D721Med (cell line): ENCODE results near the gene PALM.

Experiments used
- DNase-seq: peaks from one replicate; pipeline ENCODE4 v3.0.0; 2011; ENCODE audit warnings: low spot score; ENCODE audit not compliant: insufficient read length
- FAIRE-seq: peaks from 2 replicates; lab custom pipeline; 2011; peaks lifted over from hg19 to GRCh38; lab: Jason Lieb, UNC
- TF ChIP-seq, protein P1 (sequence below): IDR thresholded peaks from 2 replicates; pipeline ENCODE4 v1.5.1; 2012; ENCODE audit warnings: mild to moderate bottlenecking, control low read depth; ENCODE audit not compliant: insufficient read depth; ENCODE audit errors: missing control alignments

Gene PALM

GRCh38 chr19:782185-782877, 73.6 kb downstream of the PALM start:
- FAIRE-seq (no peak), DNase-seq (no peak)

DNA sequence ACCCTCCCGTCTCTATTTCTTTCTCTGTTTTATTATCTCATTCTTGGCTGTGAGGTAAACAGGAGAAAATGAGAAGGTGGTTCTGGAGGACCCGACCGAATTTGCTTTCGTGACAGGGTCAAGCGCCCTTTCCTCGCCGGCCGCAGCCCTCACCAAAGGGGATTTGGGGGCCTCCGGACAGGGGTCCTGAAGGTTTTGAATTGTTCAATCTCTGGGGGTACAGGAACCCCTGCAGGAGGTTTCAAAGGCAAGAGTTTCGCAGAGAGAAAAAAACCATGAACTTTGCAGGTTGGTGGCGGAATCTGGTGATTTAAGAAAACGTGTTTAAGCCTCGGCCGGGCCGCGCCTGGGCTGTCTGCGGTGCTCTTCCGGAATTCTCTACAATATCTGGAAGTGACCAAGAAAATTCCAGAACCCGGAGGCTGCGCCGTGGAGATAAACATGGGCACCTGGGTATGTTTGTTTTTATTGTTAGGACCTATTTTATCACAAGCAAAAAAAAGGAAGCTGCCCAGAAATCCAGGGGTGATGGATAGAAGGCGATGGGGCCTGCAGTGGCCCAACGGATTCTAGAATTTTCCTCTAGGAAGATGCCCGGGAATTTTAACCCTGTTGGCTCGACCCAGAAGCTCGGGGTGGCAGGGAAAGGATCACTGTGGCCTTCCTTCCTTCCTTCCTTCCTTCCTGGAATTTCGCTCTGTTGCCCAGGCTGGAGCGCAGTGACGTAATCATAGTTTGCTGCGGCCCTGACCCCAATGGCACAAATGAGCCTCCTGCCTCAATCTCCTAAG, 74.3 kb downstream of the PALM start:
- no peak for FAIRE-seq
- TF ChIP-seq, protein P1, sequence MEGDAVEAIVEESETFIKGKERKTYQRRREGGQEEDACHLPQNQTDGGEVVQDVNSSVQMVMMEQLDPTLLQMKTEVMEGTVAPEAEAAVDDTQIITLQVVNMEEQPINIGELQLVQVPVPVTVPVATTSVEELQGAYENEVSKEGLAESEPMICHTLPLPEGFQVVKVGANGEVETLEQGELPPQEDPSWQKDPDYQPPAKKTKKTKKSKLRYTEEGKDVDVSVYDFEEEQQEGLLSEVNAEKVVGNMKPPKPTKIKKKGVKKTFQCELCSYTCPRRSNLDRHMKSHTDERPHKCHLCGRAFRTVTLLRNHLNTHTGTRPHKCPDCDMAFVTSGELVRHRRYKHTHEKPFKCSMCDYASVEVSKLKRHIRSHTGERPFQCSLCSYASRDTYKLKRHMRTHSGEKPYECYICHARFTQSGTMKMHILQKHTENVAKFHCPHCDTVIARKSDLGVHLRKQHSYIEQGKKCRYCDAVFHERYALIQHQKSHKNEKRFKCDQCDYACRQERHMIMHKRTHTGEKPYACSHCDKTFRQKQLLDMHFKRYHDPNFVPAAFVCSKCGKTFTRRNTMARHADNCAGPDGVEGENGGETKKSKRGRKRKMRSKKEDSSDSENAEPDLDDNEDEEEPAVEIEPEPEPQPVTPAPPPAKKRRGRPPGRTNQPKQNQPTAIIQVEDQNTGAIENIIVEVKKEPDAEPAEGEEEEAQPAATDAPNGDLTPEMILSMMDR = no peak

More at GRCh38 chr19:782185-782877, 73.6 kb downstream of the PALM start:
- TF ChIP-seq, protein P1 = no peak

DNA sequence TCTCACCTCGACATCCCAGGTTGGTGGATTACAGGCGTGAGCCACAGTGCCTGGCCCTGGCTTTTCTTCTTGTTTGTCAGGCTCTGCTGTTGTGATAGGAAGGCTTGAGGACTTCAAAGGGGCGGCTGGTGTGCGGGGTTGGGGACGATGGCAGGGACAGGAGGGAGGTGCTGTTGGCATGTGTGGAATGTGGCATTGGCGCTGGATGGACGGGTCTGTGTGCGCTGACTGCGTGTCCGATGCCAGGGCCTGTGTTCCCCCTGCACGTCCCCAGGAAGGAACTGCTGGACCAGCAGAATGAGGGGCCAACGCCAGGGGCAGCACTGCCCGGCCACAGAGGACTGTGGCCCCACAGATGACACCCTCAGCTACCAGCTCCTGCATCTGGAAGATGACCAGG, 75.8 kb downstream of the PALM start:
- FAIRE-seq = no peak
- no peak for DNase-seq
- TF ChIP-seq, protein P1 = no peak

More for the DNA sequence above, 74.3 kb downstream of the PALM start:
- DNase-seq = no peak

DNA sequence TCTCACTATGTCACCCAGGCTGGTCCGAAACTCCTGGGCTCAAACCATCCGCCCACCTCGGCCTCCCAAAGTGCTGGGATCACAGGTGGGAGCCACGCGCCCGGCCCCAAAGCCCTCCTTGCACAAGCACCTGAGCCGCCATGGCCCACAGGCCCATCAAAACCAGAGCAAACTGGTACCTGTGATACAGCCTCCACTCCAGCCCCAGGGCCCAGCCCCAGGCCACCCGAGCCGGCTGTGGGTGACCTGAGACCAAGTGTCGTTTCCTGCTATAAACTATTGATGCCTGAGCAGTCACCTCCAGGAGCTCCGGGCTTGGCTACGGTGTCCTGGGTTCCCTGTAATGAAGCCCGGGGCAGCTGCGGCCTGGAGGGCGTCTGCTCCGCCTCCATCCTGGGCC, 78.8 kb downstream of the PALM start:
- DNase-seq = no peak
- TF ChIP-seq, protein P1 = no peak

GRCh38 chr19:788686-788982, 79.9 kb downstream of the PALM start:
- TF ChIP-seq, protein P1 = no peak
- DNase-seq (no peak), FAIRE-seq (no peak)

More for the DNA sequence above, 78.8 kb downstream of the PALM start:
- FAIRE-seq = no peak

- DNase-seq (no peak), FAIRE-seq (no peak)
- TF ChIP-seq, protein P1 = no peak
These were observed 80.4 kb downstream of the PALM start for GRCh38 chr19:788983-789700.
